Mesothelial cell of epicardium (in vitro differentiated cells): ENCODE data around the gene TRPM7. TPM values are rescaled to one million over a fixed set of nuclear protein-coding genes. Genes with fewer than 3 reads are reported as not detected.

Source experiments
- DNase-seq, 2 experiments: peaks; one replicate each; pipeline ENCODE4 v3.0.0; 2021; ENCODE audit warnings: low spot score in 2 of 2; ENCODE audit not compliant: unreplicated experiment in 2 of 2
- H3K27ac Mint-ChIP-seq: 2 replicates; pipeline ENCODE4 v1.8.0; 2021; ENCODE audit warnings: mixed read lengths
- H3K27me3 Mint-ChIP-seq: 2 replicates; pipeline ENCODE4 v1.8.0; 2021; ENCODE audit warnings: low read depth, mixed read lengths
- H3K36me3 Mint-ChIP-seq: 2 replicates; pipeline ENCODE4 v1.8.0; 2021; ENCODE audit warnings: mixed read lengths
- H3K4me1 Mint-ChIP-seq: 2 replicates; pipeline ENCODE4 v1.8.0; 2021; ENCODE audit warnings: mixed read lengths
- H3K4me3 Mint-ChIP-seq: 2 replicates; pipeline ENCODE4 v1.8.0; 2021; ENCODE audit warnings: mild to moderate bottlenecking, moderate library complexity, mixed read lengths
- H3K9me3 Mint-ChIP-seq: 2 replicates; pipeline ENCODE4 v1.8.0; 2021; ENCODE audit warnings: mixed read lengths
- total RNA-seq: library from RNA; stranded (reverse); gene quantifications from 3 replicates; pipeline ENCODE4 v1.2.1, GENCODE V29; 2021
- TF ChIP-seq, protein P1 (sequence below): fragments of 200-600 bp; sonication (generic); IDR thresholded peaks from one replicate; pipeline ENCODE4 v1.5.0; 2021; ENCODE audit warnings: antibody characterized with exemption; ENCODE audit not compliant: unreplicated experiment

Gene TRPM7
- total RNA-seq, 1 donor from 2014 or later: 50.4 TPM

DNA sequence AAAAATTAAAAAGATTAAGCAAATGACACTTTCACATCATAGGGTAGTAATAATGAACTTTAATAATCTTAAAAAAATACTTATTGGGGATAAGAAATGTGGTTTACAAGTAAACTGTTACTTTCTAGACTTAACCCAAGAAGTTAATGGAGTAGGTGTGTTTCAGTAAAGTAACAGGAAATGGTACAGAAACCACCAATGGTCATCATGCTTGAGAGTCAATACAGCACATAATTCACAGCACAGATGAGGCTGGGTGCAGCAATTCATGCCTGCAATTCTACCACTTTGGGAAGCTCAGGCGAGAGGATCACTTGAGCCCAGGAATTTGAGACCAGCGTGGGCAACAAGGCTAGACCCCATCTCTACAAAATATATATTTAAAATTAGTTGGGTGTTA, 128.6 kb downstream of the TRPM7 start:
- no peak overlapping the region for H3K4me3 Mint-ChIP-seq
- H3K9me3 Mint-ChIP-seq: peaks cover 4% of the 10 kb centered on the region
- DNase-seq: no peak
- no peaks in the 10 kb centered on the region for H3K4me1 Mint-ChIP-seq
- no peak overlapping the region for H3K27ac Mint-ChIP-seq
- H3K27me3 Mint-ChIP-seq: no peaks in the 10 kb centered on the region
- peaks cover 26% of the 10 kb centered on the region for H3K36me3 Mint-ChIP-seq
- TF ChIP-seq, protein P1, sequence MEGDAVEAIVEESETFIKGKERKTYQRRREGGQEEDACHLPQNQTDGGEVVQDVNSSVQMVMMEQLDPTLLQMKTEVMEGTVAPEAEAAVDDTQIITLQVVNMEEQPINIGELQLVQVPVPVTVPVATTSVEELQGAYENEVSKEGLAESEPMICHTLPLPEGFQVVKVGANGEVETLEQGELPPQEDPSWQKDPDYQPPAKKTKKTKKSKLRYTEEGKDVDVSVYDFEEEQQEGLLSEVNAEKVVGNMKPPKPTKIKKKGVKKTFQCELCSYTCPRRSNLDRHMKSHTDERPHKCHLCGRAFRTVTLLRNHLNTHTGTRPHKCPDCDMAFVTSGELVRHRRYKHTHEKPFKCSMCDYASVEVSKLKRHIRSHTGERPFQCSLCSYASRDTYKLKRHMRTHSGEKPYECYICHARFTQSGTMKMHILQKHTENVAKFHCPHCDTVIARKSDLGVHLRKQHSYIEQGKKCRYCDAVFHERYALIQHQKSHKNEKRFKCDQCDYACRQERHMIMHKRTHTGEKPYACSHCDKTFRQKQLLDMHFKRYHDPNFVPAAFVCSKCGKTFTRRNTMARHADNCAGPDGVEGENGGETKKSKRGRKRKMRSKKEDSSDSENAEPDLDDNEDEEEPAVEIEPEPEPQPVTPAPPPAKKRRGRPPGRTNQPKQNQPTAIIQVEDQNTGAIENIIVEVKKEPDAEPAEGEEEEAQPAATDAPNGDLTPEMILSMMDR: no peak

DNA sequence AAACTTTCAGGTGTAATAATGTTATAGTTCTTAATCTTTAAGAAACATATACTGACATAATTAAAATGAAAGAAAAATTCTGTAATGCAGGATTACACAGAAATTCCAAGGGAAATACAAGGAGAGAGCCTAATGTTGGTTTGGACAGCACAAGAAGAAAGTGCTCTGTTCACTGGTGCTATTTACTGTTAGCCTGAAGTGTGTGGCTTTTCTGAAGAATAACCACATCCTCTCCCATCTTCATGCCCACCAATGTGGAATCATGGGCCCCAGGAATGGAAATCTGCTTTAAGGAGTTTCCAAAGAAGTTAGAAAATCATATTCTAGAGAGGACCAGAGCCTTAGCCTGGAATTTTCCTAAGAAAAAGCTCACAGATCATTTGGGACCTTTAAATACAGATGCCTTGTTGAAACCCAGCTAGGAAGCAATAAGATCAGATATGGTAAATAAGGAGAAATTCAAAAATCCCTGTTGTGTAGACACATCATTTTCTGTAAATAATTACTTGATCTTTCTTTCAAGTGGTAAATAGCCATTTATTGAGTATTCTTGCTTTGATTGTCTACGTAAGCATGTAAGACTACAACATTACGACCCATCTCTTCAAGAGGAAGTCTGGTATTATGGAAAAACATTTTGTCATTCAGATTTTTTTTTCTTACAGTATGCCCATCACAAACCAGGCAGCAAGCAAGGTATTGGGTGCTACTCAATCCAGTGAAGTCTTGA, 129.8 kb downstream of the TRPM7 start:
- Mint-ChIP-seq H3K4me1 (no peaks in the 10 kb centered on the region), H3K9me3 (peaks cover 4% of the 10 kb centered on the region), H3K4me3 (no peak overlapping the region), H3K27ac (no peak overlapping the region), H3K27me3 (no peaks in the 10 kb centered on the region), H3K36me3 (peaks cover 20% of the 10 kb centered on the region)
- DNase-seq: no peak
- TF ChIP-seq, protein P1: no peak

- H3K27me3 Mint-ChIP-seq: no peaks in the 10 kb centered on the region
- no peak overlapping the region for H3K4me3 Mint-ChIP-seq
- H3K9me3 Mint-ChIP-seq: peaks cover 7% of the 10 kb centered on the region
- TF ChIP-seq, protein P1: no peak
- H3K36me3 Mint-ChIP-seq: peaks cover 15% of the 10 kb centered on the region
- H3K4me1 Mint-ChIP-seq: no peaks in the 10 kb centered on the region
- no peak overlapping the region for H3K27ac Mint-ChIP-seq
- DNase-seq: no peak
Measured at GRCh38 chr15:50552238-50552637, 134.4 kb downstream of the TRPM7 start.

GRCh38 chr15:50549326-50549725, 137.3 kb downstream of the TRPM7 start:
- Mint-ChIP-seq H3K4me3 (no peak overlapping the region), H3K9me3 (peaks cover 7% of the 10 kb centered on the region), H3K27ac (no peak overlapping the region), H3K36me3 (peaks cover 5% of the 10 kb centered on the region), H3K27me3 (peaks cover 5% of the 10 kb centered on the region), H3K4me1 (peaks cover 3% of the 10 kb centered on the region)
- TF ChIP-seq, protein P1: no peak
- DNase-seq: no peak

- Mint-ChIP-seq H3K27ac (no peak within 1 kb of the TSS), H3K9me3 (peaks cover 3% of the 10 kb centered on the region), H3K4me3 (no peak within 1 kb of the TSS), H3K36me3 (no peaks in the 10 kb centered on the region), H3K27me3 (peaks cover 5% of the 10 kb centered on the region), H3K4me1 (peaks cover 18% of the 10 kb centered on the region)
- TF ChIP-seq, protein P1: no peak
- DNase-seq: no peak
Measured at GRCh38 chr15:50546566-50546965, 140.0 kb downstream of the TRPM7 start, which contains the start of gene USP50. Gene USP50 (minus strand): TSS chr15:50546666. CDS start chr15:50546525, 141 bp downstream.
